ENCODE data around the gene SEC24D.

Gene SEC24D

GRCh38 chr4:118745357-118745756, 90.6 kb downstream of the SEC24D start:
- DNase-seq (ENCODE audit: low spot score) = no peak
- no peak for TF ChIP-seq CTCF (IDR thresholded peaks at IDR 0.05; ENCODE audit: extremely low read depth, missing control alignments)

GRCh38 chr4:118743867-118744266, 92.1 kb downstream of the SEC24D start:
- TF ChIP-seq CTCF (IDR thresholded peaks at IDR 0.05; ENCODE audit: extremely low read depth, missing control alignments) = no peak
- no peak for DNase-seq (ENCODE audit: low spot score)

GRCh38 chr4:118742050-118742449, 93.9 kb downstream of the SEC24D start:
- no peak for DNase-seq (ENCODE audit: low spot score)
- no peak for TF ChIP-seq CTCF (IDR thresholded peaks at IDR 0.05; ENCODE audit: extremely low read depth, missing control alignments)

- no peak for DNase-seq (ENCODE audit: low spot score)
- no peak for TF ChIP-seq CTCF (IDR thresholded peaks at IDR 0.05; ENCODE audit: extremely low read depth, missing control alignments)
Observed at GRCh38 chr4:118741301-118741855, 94.5 kb downstream of the SEC24D start.

- no peak for TF ChIP-seq CTCF (IDR thresholded peaks at IDR 0.05; ENCODE audit: extremely low read depth, missing control alignments)
- peak; percentile 8 for DNase-seq (ENCODE audit: low spot score)
Observed at GRCh38 chr4:118740869-118741268, 95.1 kb downstream of the SEC24D start.

- no peak for TF ChIP-seq CTCF (IDR thresholded peaks at IDR 0.05; ENCODE audit: extremely low read depth, missing control alignments)
- no peak for DNase-seq (ENCODE audit: low spot score)
Observed at GRCh38 chr4:118739022-118739713, 96.8 kb downstream of the SEC24D start.

GRCh38 chr4:118738090-118738489, 97.8 kb downstream of the SEC24D start:
- no peak for DNase-seq (ENCODE audit: low spot score)
- TF ChIP-seq CTCF (IDR thresholded peaks at IDR 0.05; ENCODE audit: extremely low read depth, missing control alignments) = no peak
